Stimulated activated CD8-positive, alpha-beta memory T cell treated with anti-CD3 and anti-CD28 coated beads, Interleukin-7, amount 100 ng/mL, for 4 hours (primary cell): ENCODE data around the gene LKAAEAR1.
A peak's percentile ranks its signal among the peaks of the same experiment; 100 is the strongest.

Experiments used
- DNase-seq, 2 donors: peaks; one replicate each; pipeline ENCODE4 v3.0.0-alpha.2; 2020; ENCODE audit warnings: low read depth in 2 of 2

Gene LKAAEAR1

DNA sequence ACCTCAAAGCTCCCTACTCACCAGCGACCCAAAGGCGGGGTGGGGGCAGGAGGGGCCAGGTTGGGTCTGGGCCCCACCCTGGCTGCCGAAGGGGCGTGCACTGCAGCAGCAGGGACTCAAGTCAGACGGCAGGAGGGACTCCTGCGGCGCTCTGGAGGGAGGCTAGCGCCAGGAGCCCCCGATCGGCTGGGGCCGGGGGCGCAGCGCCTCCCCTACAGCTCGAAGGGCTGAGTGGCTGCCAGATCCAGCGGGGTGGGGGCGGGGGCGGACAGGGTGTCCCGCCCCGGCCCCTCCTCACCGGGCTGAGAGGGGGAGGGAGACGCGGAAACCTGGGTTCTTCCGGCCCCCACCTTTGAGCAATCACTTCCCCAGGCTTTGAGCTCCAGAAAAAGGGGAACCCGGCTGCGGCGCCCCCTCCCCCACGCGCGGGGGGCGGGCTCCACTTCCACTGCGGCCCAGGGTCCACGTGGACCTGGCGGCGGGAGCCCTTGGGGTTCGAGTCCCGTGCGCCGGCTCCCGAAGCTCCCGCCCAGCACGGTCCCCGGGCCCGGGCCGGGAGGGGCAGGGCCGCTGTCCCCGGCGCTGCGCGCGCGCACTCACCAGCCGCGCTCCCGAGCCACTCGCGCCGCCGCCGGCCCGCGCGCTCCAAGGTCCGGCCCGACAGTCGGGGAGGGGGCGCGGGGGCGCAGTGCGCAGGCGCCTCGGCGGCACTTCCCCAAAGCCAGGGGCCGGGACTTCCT is 4.8 kb downstream of the LKAAEAR1 start, which contains the start of gene RGS19:
Gene RGS19 (minus strand): TSS at position 246 of the 740 bp plus-strand sequence. CDS start 2,632 bp downstream, outside the sequence.
- peak; percentile 41 to 68 for DNase-seq

DNA sequence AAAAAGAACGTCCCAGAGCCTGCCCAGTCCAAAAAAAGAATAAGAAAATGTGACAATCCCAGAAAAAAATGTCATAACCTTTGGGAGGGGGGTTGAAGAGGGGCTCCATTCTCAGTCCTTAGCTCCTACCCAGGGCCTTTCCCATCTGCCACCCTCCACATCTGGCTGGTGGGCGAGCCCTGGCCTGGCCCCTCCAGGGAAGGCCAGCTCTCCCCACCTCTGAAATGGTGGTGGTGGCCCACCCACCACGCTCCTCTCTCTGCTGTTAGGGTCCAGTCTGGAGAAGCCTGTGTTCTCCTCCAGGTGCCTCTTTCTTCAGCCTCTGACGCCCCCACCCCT is 5.3 kb downstream of the LKAAEAR1 start:
- no peak for DNase-seq

DNA sequence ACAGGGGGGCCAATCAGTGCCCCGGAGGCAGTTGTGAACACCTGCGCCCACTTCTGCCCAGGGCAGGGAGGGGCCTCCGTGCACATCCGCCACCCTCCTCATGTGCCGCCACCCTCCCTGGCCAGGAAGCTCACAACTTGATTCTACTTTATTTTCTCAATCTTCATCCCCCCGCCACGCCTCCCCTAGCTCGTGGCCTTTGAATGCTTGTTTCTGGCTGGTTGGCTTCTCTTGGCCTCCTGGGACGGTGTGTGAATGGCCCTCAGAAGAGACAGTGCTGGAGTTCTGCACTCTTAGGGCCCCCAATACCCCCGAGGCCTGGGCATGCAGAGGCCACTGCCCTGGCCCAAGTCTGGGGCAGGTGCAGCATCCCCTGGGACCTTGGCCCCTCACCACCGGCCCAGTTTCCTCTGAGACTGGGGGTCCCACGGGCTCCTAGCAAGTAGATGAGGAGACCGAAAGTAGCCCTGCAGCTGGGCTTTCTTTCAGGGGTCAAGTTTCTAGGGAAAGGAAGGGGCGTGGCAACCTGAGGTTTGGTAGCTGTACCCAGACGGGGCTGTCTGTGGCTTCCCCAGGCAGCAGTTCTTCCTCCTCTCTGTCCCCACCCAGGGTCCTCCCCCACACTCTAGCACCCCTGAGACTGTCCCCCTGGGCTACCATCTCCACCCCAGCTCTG is 6.2 kb downstream of the LKAAEAR1 start:
- peak; percentile 28 to 46 for DNase-seq

DNA sequence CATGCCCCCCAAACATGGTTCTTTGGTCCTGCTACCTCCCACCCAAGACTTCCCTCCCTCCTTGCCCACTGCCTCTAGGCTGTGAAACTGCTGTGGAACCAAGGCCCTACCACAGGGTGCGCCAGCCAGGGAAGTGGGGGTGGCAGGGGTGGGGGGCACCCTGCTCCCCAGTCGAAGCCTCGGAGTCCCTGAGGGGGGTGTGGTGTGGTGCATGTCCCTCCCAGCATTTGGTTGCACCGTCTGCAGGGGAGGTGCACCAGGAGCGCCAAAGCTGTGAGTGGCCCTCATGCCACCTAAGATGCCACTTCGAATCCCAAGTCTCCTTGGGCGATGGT is 6.7 kb downstream of the LKAAEAR1 start:
- DNase-seq = no peak

DNA sequence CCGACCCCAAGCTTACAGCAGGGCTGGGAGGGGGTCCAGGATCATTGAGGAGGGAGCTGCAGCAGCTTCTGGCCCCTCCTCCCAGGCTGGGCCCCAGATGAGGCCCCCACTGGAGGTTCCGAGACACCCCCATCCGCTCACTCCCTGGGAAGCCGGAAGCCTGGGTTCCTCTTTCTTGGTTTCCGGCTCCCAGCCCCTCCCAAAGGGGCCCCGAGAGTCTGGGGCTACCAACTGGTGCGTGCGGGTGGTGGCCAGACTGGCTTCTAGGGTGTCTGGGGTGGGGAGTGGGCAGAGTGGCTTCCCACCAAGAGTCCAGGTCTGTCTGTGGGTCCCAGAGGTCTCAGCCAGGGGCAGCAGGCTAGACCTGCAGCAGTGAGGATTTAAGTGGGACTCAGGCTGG is 7.1 kb downstream of the LKAAEAR1 start:
- DNase-seq = no peak

DNA sequence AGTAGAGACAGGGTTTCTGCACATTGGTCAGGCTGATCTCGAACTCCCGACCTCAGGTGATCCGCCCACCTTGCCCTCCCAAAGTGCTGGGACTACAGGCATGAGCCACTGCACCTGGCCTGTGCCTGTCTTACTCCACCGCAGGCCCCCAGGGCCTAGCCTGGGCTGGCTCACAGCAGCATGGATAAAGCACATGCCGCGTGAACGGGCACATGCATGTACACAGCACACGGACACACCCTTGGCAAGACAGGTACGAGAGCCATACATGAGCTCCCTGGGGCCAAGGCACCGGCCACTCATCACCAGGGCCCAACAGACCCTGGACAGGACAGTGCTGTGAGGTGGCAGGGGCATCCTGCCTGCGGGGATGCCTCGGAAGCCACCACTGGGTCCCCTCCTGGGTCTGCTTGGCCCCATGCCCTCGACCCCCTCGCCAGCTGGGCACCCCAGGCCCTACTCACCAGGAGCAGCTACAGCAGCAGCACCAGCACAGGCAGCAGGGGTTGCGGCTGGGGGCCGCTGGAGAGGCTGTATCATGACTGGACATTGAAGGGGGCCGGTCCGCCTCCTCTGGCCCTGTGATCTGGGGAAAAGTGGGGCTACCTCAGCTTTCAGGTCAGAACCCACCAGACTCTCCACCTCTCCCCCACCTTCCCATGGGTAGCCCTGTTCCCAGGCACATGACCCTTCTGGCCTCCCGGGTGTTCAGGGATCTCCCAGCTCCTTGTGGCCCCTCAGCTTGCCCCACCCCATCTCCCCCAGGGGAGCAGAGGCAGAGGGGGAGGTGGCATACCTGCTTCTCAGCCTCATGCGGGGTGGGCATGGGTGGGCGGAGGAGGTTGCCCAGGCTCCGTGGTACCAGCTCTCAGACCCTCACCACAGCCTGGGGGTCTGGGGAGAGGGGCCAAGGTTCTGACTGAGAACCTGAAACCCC is 7.9 kb downstream of the LKAAEAR1 start:
- no peak for DNase-seq

DNA sequence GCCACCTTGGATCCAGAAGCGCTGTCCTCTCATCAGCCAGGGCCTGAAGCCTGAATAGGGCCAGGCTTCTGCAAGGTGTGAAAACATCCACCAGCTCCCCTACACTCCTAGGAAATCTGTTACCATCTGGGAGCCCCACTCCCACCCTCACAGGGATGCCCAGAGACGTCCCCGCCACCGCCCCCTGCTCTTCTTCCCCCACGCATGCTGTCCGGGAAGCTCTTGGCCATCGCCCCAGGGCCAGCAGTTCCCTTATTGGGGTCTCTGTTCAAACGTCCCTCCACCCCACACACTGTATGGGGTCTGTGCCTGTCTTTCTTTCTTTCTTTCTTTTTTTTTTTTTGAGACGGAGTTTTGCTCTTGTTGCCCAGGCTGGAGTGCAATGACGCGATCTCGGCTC is 8.6 kb downstream of the LKAAEAR1 start:
- DNase-seq = no peak

DNA sequence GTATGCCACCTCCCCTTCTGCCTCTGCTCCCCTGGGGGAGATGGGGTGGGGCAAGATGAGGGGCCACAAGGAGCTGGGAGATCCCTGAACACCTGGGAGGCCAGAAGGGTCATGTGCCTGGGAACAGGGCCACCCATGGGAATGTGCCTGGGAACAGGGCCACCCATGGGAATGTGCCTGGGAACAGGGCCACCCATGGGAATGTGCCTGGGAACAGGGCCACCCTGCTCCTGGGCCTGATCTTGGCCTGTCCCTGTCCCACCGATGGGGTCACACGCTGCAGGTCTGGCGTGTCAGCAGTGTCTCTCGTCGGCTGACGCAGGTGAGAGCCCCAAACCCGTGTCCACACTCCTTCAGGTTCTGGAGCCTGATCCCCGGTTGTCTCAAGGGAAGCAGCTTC is 9.2 kb downstream of the LKAAEAR1 start:
- DNase-seq = no peak

DNA sequence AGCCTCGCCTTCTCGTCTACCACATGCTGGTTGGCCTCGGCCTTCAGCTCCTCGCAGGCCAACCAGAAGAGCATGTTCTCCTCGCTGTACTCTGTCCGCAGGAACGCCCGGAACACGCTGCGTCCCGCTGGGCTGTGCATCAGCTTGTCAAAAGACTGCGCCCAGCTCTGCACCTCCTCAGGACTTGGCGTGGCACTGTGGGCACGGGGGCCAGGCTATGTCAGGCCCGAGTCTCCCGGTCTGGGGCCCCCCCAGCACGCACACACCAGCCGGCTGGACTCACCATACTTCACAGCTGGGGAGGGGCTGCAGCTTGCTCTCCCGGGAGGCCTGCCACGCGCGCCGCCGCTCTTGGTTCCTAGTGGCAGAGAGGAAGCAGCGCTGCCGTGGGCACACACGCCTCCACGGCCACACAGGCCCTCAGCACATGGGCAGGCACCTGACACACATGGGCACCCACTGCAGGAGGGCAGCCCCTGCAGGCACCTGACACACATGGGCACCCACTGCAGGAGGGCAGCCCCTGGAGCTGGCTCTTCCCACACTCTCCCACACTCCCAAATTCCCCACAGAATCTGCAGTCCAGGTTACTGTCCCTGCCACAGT is 9.9 kb downstream of the LKAAEAR1 start:
- DNase-seq = no peak

DNA sequence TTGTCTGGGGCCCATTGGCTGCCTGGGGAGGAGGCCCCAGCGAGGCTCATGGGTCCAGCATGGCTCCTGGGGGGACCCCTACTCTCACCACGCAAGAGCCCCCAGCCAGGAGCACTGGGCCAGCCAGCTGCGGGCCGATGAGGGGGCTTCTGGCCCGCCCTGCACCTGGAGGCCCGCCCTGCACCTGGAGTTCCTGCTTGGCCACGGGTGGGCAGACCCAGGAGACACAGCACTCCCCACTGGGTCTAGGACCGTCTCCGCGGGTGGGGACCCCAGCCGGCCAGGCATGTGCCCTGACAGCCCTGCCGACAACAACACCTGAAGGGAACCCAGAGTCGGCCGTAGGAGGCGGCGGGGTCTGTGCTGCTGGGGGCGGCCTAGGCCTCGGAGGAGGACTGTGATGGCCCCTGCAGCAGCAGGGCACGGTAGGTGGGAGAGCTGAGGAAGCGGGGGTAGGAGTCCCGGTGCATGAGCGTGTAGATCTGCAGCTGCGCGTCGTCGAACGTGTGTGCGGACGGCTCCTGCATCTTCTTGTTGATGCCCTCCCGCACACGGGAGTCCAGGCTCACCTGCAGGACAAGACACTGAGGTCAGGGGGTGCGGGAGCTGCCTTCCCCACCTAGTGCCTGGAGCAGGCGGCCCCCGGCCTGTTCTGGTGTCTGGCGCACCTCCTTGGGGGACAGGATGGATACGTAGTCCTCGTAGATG is 10.6 kb downstream of the LKAAEAR1 start:
- DNase-seq = no peak

DNA sequence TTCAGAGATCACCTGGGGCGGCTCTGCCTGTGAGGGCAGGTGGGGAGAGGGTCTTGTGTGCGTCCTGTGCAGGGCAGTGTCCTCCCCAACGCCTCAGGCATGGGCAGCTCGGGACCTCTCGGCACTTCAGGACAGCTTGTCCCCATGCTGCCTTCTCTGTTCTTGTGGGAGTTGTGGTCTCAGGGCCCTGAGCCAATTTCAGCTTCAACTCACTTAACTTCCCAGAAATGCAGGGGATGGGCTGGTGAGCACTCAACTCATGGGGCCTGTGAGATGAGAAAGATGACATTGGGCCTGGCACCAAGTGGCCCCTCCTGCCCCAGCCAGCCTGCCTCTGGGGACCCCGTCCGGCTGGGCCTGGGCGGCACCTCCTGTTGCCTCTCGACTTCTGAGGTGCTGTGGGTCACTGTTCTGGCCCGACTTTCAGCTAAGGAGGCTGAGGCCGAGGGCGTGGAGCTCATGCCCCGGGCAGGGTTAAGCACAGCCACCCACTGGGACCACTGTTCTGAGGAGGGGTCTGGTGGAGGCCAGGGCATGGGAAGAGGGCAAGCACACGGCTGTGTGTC is 11.6 kb downstream of the LKAAEAR1 start:
- DNase-seq = no peak

DNA sequence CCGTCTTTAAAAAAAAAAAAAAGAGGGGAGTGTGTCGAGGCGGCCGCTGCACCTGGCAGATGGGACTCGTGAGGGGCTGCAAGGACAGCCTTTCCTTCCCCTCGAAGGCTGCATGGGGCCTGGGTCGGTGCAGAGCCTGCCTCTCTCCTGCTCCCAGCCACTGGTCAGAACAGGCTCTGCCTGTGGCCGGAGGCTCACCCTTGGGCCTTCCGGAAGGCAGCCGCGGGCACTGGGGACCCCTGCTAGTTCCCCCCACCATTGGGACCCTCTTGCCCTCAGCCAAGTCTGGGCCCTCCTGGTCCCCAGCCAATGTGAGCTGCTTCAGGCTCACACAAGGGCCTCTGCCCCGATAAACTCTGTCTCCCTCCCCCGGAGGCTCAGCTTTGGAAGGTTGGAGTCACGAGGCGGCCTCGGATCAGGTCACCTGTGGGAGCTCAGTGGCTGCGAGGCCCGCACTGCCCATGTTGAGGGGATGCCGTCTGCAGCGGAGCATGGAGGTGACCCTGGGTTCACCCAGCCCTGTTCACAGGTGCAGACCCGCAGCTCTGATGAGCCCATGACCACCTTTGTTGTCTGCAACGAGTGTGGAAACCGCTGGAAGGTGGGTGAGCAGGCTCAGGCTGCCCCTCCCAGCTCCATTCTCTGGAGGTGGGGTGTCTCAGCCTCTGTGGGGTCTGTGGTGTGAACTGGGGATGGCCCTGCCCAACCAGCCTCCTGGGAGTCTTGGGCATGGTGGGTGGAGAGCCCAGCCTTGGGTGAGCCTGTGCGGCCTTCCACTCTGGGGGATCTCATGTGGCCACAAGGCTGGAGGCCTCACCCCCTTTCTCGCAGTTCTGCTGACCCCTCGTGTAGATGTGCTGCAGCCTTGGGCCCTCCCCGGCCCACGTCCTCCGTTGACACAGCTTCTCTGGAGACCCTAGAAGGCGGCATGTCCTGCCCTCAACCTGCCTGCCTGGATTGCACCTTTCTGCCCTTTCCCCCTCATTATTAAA is 12.6 kb downstream of the LKAAEAR1 start:
- no peak for DNase-seq

DNA sequence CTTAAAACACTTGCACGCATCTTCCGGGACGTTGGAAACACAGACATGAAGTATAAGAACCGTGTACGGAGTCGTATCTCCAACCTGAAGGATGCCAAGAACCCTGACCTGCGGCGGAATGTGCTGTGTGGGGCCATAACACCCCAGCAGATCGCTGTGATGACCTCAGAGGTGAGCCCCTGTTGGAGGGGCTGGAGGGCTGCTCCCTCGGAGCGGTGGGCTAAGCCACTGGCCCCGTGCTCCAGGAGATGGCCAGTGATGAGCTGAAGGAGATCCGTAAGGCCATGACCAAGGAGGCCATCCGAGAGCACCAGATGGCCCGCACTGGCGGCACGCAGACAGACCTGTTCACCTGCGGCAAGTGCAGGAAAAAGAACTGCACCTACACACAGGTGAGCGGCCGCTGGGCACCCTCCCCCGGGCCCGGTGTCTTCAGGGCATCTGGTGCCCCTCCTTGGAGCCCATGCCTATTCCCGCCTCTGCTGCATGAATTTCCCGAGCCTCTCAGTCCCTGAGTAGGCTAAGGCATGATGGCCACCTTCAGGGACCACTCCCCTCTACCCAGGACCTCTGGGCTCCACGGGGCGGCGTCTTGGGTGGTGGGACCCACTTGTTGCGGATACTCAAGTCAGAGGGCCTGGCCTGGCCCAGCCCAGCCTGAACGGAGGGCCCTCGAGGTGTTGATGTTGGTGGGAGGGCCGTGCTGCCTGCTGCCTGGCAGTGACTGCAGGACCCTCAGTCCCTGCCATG is 13.8 kb downstream of the LKAAEAR1 start:
- DNase-seq = no peak

DNA sequence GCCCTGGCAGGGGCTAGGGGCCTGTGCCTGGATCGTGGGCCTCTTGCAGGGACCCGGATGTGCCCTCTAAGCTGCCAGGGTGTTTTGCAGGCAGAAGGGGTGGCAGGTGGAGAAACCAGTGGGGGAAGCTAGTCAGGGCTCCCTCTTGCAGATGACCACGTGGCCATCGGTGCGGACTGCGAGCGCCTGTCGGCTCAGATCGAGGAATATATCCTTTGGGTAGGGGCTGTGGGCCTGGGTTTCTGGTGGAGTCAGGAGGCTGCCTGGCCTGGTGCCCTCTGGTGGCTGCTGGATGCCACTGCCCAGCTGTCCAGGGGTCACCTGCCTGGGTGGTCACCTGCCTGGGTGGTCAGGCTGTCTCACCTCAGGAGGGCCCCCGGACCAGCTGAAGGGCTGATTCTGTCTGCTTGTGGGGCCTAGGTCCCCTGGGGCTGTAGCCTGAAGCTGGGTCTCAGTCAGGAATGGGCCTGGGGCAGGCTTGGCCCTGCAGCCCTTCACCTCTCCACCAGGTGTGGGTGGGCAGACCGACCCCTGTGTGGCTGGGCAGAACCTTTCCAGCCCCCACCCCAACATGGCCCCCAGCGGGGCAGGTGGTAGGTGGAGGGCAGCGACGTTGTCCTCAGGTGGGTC is 14.5 kb downstream of the LKAAEAR1 start:
- DNase-seq = no peak

DNA sequence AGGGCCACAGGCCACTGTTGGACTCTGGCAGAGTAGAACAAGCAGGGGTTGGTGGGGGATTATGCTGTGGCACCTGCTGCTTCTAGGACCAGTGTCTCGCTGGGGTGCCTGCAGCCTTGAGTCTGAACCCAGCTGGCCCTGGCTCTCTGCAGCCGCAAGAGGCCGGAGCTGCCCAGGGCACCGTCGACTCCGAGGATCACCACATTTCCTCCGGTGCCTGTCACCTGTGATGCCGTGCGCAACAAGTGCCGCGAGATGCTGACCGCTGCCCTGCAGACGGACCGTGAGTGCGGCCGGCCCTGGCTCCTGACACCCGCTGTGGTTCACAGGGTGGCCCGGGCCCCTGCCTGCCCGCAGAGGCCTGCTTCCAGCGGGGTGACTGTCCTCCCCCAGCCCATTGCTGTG is 15.0 kb downstream of the LKAAEAR1 start:
- DNase-seq = no peak

DNA sequence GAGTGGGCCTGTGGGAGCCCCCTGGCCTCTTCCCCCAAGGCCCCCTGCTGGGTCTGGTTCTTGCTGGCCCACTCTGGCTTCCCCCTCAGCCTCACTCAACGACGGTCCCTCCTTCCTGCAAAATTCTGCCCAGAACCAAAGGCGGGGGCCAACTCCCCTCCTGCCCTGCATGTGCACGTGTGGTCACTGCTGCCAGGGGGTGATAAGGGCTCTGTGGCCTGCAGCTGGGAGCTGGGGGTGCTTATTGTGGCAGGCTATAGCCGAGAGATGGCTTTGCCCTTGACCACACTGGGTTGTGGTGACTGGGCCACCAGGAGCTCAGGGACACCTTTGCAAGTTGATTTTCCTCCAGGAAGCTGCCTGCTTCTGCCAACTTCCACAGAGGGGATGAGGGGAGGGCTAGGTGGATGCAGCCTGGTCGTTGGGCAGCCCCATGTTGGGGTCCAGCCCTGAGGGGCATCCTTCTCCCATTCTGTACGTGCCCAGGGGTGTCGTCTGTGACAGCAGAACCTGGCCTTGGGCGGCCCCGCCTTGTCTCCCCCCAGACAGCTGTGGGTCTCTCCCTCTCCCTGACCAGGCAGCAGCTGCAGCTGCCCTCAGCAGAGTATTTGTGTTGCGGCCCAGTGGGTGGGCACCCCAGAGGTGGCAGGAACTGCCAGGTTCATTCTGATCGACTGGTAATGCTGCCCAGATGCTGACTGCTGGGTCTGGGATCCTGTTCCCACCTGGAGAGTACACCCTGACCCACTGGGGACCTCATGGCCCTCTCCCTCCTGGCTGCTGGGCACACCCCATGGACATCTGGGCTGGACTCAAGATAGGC is 15.6 kb downstream of the LKAAEAR1 start:
- no peak for DNase-seq

DNA sequence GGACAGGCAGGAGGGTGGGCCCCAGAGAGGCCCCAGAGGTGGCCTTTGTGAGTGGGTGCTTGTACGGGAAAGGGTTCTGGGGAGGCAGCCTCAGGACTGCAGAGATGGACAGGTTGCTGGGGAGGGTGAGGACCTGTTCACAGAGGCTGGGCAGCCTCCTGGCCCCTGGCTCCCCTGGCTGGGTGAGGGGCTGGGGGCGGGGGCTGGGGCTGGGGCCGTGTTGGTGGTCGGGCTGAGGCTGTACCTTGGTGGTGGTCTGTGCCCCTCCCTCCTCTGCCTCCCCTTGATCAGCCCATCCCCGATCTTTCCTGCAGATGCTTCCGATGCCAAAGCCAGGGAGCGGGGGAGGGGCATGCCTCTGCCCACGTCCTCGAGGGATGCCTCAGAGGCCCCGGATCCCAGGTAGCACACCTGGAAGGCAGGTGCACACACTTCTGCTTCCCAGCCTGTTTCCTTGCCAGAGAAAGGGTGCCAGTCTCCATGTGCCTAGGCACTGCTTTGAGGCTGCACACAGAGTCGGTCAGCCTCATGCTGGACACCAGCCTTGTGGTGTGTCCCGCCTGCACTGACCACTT is 16.4 kb downstream of the LKAAEAR1 start:
- DNase-seq = no peak
